AG10803 (cell line): ENCODE data around the gene SCD.

Experiments
- DNase-seq: peaks from one replicate; pipeline ENCODE4 v3.0.0; 2010; ENCODE audit warnings: low read depth
- H3K4me3 ChIP-seq: 2 replicates; pipeline ENCODE4 v1.5.1; 2011; ENCODE audit warnings: mild to moderate bottlenecking, low read length, control low read depth
- TF ChIP-seq, protein P1 (sequence below): conservative IDR thresholded peaks from 2 replicates; pipeline ENCODE4 v1.5.1; 2011; ENCODE audit warnings: mild to moderate bottlenecking, low read length, control low read depth, inconsistent platforms

Gene SCD

GRCh38 chr10:100328198-100328597 lies 18.8 kb upstream of the SCD start:
- no peak overlapping the region for H3K4me3 ChIP-seq
- DNase-seq: no peak
- TF ChIP-seq, protein P1, sequence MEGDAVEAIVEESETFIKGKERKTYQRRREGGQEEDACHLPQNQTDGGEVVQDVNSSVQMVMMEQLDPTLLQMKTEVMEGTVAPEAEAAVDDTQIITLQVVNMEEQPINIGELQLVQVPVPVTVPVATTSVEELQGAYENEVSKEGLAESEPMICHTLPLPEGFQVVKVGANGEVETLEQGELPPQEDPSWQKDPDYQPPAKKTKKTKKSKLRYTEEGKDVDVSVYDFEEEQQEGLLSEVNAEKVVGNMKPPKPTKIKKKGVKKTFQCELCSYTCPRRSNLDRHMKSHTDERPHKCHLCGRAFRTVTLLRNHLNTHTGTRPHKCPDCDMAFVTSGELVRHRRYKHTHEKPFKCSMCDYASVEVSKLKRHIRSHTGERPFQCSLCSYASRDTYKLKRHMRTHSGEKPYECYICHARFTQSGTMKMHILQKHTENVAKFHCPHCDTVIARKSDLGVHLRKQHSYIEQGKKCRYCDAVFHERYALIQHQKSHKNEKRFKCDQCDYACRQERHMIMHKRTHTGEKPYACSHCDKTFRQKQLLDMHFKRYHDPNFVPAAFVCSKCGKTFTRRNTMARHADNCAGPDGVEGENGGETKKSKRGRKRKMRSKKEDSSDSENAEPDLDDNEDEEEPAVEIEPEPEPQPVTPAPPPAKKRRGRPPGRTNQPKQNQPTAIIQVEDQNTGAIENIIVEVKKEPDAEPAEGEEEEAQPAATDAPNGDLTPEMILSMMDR: no peak

- no peak for DNase-seq
- H3K4me3 ChIP-seq: no peak within 1 kb of the TSS
- TF ChIP-seq, protein P1: no peak
These were observed 17.0 kb upstream of the SCD start, which contains the start of gene PKD2L1 for GRCh38 chr10:100330079-100330478. Gene PKD2L1 (minus strand): TSS chr10:100330228. CDS start chr10:100330103, 125 bp downstream.

GRCh38 chr10:100333106-100333505 lies 13.9 kb upstream of the SCD start:
- no peak for DNase-seq
- TF ChIP-seq, protein P1: no peak
- no peak overlapping the region for H3K4me3 ChIP-seq

DNA sequence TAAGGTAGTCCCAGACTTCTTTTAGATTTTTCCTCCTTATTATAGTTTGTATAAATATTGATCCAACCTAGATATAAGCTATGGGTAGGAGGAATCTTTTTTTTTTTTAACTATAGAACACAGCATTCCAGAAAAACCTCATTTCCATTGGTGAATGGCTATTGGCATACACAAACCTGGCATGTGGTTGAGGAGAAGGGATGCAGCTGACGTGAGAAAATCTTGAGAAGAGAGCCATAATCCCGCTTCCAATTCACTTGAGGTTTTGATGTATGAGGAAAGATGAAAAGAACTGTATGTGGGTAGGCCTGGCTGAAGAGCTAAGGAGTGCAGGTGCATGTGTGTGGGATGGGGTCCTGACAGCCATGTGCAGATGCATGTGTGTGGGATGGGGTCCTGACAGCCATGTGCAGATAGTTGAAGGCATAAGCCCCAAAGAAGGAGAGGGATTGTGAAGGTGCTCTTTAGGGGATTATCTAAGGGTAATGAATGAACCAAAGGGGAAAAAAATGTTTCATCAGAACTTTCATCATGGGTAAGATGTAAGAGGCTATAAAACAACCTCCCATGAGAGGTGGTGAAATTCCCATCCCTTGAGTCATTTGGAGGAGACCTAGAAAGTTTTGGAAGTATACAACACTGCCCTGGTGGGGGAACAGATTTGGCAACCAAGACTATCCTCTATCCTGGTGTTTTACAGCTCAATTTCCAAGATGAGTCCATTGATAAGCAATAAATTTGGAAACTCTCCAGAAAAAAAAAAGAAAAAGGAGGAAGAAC lies 13.2 kb upstream of the SCD start:
- TF ChIP-seq, protein P1: no peak
- H3K4me3 ChIP-seq: no peak overlapping the region
- DNase-seq: peak; percentile 25

DNA sequence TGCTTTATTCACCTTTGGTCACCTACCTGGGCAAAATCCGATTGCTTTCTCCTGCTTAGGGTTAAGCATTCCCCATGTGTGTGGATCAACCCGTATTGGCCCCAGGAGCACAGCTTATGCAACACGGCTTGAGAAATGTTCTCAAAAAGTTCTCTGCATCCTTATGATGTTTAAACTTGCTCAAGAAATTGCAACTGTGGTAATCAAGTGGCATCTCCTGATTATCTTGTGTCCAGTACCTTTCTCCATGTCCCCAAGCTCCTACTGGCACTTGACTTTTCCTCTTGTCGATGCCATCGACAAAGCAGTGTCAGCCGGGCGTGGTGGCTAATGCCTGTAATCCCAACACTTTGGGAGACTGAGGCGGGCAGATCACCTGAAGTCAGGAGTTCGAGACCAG lies 12.3 kb upstream of the SCD start:
- DNase-seq: peak; percentile 20
- TF ChIP-seq, protein P1: no peak
- no peak overlapping the region for H3K4me3 ChIP-seq

- H3K4me3 ChIP-seq: no peak overlapping the region
- TF ChIP-seq, protein P1: peak; percentile 98
- DNase-seq: peak; percentile 42
These were observed 8.5 kb upstream of the SCD start for GRCh38 chr10:100338434-100339036.

GRCh38 chr10:100339236-100339635 lies 7.8 kb upstream of the SCD start:
- TF ChIP-seq, protein P1: no peak
- DNase-seq: no peak
- H3K4me3 ChIP-seq: no peak overlapping the region
